HEK293 (cell line): Measurements from ENCODE around the gene IGSF21.

Experiments
- SCRT1 ChIP-seq: fragments of 450-650 bp; formaldehyde crosslinking; IDR thresholded peaks from 2 replicates; pipeline ENCODE4 v1.5.1; 2016; ENCODE audit warnings: missing biosample characterization, missing genetic modification characterization, borderline replicate concordance
- ZBTB1 ChIP-seq: fragments of 450-650 bp; formaldehyde crosslinking; IDR thresholded peaks from 2 replicates; pipeline ENCODE4 v1.5.1; 2016; ENCODE audit warnings: missing biosample characterization, missing genetic modification characterization
- ZNF114 ChIP-seq: fragments of 450-650 bp; formaldehyde crosslinking; IDR thresholded peaks from 2 replicates; pipeline ENCODE4 v1.5.0; 2017; ENCODE audit warnings: missing biosample characterization, missing genetic modification characterization
- ZNF239 ChIP-seq: fragments of 450-650 bp; formaldehyde crosslinking; IDR thresholded peaks from 2 replicates; pipeline ENCODE4 v1.5.1; 2016; ENCODE audit warnings: missing biosample characterization, missing genetic modification characterization
- ZNF561 ChIP-seq: fragments of 450-650 bp; IDR thresholded peaks from 2 replicates; pipeline ENCODE4 v1.5.1; 2018; ENCODE audit warnings: missing biosample characterization, missing genetic modification characterization, borderline replicate concordance
- TF ChIP-seq, protein P1 (sequence below): fragments of 450-650 bp; formaldehyde crosslinking; IDR thresholded peaks from 2 replicates; pipeline ENCODE4 v1.5.1; 2016; ENCODE audit warnings: missing biosample characterization, missing genetic modification characterization
- TF ChIP-seq, protein P2 (sequence below): fragments of 450-650 bp; formaldehyde crosslinking; IDR thresholded peaks from 2 replicates; pipeline ENCODE4 v1.5.1; 2016; ENCODE audit warnings: missing biosample characterization, missing genetic modification characterization
- TF ChIP-seq, protein P3 (sequence below): fragments of 450-650 bp; formaldehyde crosslinking; IDR thresholded peaks from 2 replicates; pipeline ENCODE4 v1.5.1; 2016; ENCODE audit warnings: missing biosample characterization, missing genetic modification characterization, low read depth
- TF ChIP-seq, protein P4 (sequence below): fragments of 450-650 bp; formaldehyde crosslinking; IDR thresholded peaks from 2 replicates; pipeline ENCODE4 v1.5.1; 2017; ENCODE audit warnings: missing biosample characterization, missing genetic modification characterization

DNA sequence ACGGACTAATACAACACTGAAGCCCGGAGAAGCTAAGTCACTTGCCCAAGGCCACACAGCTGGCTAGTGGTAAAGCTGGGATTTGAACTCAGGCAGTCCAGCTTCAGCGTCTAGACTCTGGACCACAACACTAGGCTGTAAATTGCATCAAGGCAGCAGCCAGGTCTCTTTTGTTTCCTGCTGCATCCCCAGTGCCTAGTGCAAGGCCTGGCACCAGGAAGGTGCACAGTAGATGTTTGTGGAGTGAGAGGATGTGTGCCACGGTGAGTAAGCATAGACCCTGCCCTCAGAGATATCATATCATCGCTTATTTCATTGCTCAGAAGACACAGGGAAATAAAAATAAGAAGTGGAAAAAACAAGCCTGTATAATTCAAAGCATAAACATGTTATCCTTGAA is 40.9 kb downstream of the IGSF21 start:
- TF ChIP-seq, protein P1, sequence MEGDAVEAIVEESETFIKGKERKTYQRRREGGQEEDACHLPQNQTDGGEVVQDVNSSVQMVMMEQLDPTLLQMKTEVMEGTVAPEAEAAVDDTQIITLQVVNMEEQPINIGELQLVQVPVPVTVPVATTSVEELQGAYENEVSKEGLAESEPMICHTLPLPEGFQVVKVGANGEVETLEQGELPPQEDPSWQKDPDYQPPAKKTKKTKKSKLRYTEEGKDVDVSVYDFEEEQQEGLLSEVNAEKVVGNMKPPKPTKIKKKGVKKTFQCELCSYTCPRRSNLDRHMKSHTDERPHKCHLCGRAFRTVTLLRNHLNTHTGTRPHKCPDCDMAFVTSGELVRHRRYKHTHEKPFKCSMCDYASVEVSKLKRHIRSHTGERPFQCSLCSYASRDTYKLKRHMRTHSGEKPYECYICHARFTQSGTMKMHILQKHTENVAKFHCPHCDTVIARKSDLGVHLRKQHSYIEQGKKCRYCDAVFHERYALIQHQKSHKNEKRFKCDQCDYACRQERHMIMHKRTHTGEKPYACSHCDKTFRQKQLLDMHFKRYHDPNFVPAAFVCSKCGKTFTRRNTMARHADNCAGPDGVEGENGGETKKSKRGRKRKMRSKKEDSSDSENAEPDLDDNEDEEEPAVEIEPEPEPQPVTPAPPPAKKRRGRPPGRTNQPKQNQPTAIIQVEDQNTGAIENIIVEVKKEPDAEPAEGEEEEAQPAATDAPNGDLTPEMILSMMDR (tag by site-specific recombination) = no peak
- TF ChIP-seq ZNF561 (tag by site-specific recombination) = no peak
- TF ChIP-seq ZNF239 (tag by site-specific recombination) = no peak
- no peak for TF ChIP-seq SCRT1 (tag by site-specific recombination)
- no peak for TF ChIP-seq ZNF114 (tag by site-specific recombination)
- TF ChIP-seq, protein P2, sequence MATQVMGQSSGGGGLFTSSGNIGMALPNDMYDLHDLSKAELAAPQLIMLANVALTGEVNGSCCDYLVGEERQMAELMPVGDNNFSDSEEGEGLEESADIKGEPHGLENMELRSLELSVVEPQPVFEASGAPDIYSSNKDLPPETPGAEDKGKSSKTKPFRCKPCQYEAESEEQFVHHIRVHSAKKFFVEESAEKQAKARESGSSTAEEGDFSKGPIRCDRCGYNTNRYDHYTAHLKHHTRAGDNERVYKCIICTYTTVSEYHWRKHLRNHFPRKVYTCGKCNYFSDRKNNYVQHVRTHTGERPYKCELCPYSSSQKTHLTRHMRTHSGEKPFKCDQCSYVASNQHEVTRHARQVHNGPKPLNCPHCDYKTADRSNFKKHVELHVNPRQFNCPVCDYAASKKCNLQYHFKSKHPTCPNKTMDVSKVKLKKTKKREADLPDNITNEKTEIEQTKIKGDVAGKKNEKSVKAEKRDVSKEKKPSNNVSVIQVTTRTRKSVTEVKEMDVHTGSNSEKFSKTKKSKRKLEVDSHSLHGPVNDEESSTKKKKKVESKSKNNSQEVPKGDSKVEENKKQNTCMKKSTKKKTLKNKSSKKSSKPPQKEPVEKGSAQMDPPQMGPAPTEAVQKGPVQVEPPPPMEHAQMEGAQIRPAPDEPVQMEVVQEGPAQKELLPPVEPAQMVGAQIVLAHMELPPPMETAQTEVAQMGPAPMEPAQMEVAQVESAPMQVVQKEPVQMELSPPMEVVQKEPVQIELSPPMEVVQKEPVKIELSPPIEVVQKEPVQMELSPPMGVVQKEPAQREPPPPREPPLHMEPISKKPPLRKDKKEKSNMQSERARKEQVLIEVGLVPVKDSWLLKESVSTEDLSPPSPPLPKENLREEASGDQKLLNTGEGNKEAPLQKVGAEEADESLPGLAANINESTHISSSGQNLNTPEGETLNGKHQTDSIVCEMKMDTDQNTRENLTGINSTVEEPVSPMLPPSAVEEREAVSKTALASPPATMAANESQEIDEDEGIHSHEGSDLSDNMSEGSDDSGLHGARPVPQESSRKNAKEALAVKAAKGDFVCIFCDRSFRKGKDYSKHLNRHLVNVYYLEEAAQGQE (tag by site-specific recombination) = no peak
- TF ChIP-seq ZBTB1 = no peak
- TF ChIP-seq, protein P3, sequence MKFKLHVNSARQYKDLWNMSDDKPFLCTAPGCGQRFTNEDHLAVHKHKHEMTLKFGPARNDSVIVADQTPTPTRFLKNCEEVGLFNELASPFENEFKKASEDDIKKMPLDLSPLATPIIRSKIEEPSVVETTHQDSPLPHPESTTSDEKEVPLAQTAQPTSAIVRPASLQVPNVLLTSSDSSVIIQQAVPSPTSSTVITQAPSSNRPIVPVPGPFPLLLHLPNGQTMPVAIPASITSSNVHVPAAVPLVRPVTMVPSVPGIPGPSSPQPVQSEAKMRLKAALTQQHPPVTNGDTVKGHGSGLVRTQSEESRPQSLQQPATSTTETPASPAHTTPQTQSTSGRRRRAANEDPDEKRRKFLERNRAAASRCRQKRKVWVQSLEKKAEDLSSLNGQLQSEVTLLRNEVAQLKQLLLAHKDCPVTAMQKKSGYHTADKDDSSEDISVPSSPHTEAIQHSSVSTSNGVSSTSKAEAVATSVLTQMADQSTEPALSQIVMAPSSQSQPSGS (tag by site-specific recombination) = no peak
- TF ChIP-seq, protein P4, sequence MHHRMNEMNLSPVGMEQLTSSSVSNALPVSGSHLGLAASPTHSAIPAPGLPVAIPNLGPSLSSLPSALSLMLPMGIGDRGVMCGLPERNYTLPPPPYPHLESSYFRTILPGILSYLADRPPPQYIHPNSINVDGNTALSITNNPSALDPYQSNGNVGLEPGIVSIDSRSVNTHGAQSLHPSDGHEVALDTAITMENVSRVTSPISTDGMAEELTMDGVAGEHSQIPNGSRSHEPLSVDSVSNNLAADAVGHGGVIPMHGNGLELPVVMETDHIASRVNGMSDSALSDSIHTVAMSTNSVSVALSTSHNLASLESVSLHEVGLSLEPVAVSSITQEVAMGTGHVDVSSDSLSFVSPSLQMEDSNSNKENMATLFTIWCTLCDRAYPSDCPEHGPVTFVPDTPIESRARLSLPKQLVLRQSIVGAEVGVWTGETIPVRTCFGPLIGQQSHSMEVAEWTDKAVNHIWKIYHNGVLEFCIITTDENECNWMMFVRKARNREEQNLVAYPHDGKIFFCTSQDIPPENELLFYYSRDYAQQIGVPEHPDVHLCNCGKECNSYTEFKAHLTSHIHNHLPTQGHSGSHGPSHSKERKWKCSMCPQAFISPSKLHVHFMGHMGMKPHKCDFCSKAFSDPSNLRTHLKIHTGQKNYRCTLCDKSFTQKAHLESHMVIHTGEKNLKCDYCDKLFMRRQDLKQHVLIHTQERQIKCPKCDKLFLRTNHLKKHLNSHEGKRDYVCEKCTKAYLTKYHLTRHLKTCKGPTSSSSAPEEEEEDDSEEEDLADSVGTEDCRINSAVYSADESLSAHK (tag by site-specific recombination) = no peak
